C4-2B (cell line): ENCODE data around the gene DVL3.
A peak's percentile ranks its signal among the peaks of the same experiment; 100 is the strongest.

Experiments used
- CTCF ChIP-seq: fragments of 450-650 bp; conservative IDR thresholded peaks from 2 replicates; pipeline ENCODE4 v1.5.1; 2017; ENCODE audit warnings: mild to moderate bottlenecking
- ZFX ChIP-seq: fragments of 450-650 bp; IDR thresholded peaks from 2 replicates; pipeline ENCODE4 v1.6.1; 2017

- TF ChIP-seq CTCF (no peak), ZFX (peak; percentile 98)
Observed at GRCh38 chr3:184154885-184155643, at the start of gene DVL3.
